Caco-2 (cell line): ENCODE data around the gene FOXL3. TPM values are rescaled to one million over a fixed set of nuclear protein-coding genes. Genes with fewer than 3 reads are reported as not detected.

ENCODE experiments used
- BruUV-seq: library from RNA; stranded (reverse); fragments of 400-500 nt; replicated peaks from 2 replicates; lab custom pipeline; 2021; lab: Mats Ljungman, UMichigan
- CTCF ChIA-PET: fragments of 300-600 bp; sonication (Branson Sonifier 250); formaldehyde crosslinking; loops from one replicate; lab custom pipeline; 2022; ENCODE audit warnings: antibody characterized with exemption; lab: Charles Lee
- POLR2A ChIA-PET: fragments of 300-600 bp; sonication (Branson Sonifier 250); formaldehyde crosslinking; loops from one replicate; lab custom pipeline; 2022; ENCODE audit warnings: antibody characterized with exemption; lab: Charles Lee
- DNase-seq, 2 experiments: peaks; one replicate each; pipeline versions ENCODE4 v3.0.0 to v3.0.0-alpha.2; 2020 to 2022
- H3K27me3 ChIP-seq: replicated peaks from 2 replicates; pipeline ENCODE4 v1.6.0; 2011; ENCODE audit warnings: low read length; ENCODE audit not compliant: control insufficient read depth, insufficient read depth
- H3K36me3 ChIP-seq: 2 replicates; pipeline ENCODE4 v1.5.1; 2011; ENCODE audit warnings: low read length; ENCODE audit not compliant: control insufficient read depth, insufficient read depth
- H3K4me1 ChIP-seq: fragments of 250-450 bp; sonication (Bioruptor Pico); 2 replicates; pipeline ENCODE4 v1.5.1; 2020; ENCODE audit warnings: mild to moderate bottlenecking
- H3K4me3 ChIP-seq: 2 replicates; pipeline ENCODE4 v1.5.1; 2011; ENCODE audit warnings: low read depth, mild to moderate bottlenecking, control low read depth, low read length
- H3K9me3 ChIP-seq: fragments of 250-450 bp; sonication (Bioruptor Pico); 2 replicates; pipeline ENCODE4 v1.5.1; 2020; ENCODE audit warnings: mild to moderate bottlenecking, moderate library complexity
- H3K27ac Mint-ChIP-seq: one replicate; pipeline ENCODE4 v1.8.0; 2022; ENCODE audit warnings: mixed read lengths; ENCODE audit not compliant: unreplicated experiment
- H3K27me3 Mint-ChIP-seq: one replicate; pipeline ENCODE4 v1.8.0; 2022; ENCODE audit warnings: mixed read lengths; ENCODE audit not compliant: insufficient read depth, unreplicated experiment
- H3K36me3 Mint-ChIP-seq: one replicate; pipeline ENCODE4 v1.8.0; 2022; ENCODE audit warnings: mild to moderate bottlenecking, mixed read lengths; ENCODE audit not compliant: insufficient read depth, unreplicated experiment
- H3K4me1 Mint-ChIP-seq: one replicate; pipeline ENCODE4 v1.8.0; 2022; ENCODE audit warnings: low read depth, mixed read lengths; ENCODE audit not compliant: unreplicated experiment
- H3K4me3 Mint-ChIP-seq: one replicate; pipeline ENCODE4 v1.8.0; 2022; ENCODE audit warnings: mild to moderate bottlenecking, moderate library complexity, mixed read lengths; ENCODE audit not compliant: unreplicated experiment
- H3K9me3 Mint-ChIP-seq: one replicate; pipeline ENCODE4 v1.8.0; 2022; ENCODE audit warnings: mixed read lengths; ENCODE audit not compliant: unreplicated experiment
- CTCF ChIP-seq, 2 experiments: fragments of 200-600 bp in 1 of 2; IDR thresholded peaks; 1 replicate in 1 of 2; 2 replicates in 1 of 2; pipeline versions ENCODE4 v1.5.1 to v1.8.0; 2011 to 2022; ENCODE audit warnings: antibody characterized with exemption in 1 of 2, control low read depth in 1 of 2, inconsistent platforms in 1 of 2, low read depth in 1 of 2, low read length in 1 of 2, mild to moderate bottlenecking in 1 of 2, moderate library complexity in 1 of 2; ENCODE audit not compliant: insufficient read depth in 1 of 2, severe bottlenecking in 1 of 2, unreplicated experiment in 1 of 2
- intact Hi-C: fragments of 100-400 bp; cut with micrococcal nuclease; formaldehyde crosslinking; loops from one replicate; pipeline ENCODE4 v1.10.0; 2022; ENCODE audit not compliant: unreplicated experiment
- total RNA-seq: library from RNA; stranded (reverse); gene quantifications from 2 replicates; pipeline ENCODE4 v1.2.3, GENCODE V29; 2022

The FOXL3 gene
- total RNA-seq, 1 experiment from 2014 or later: not detected

GRCh38 chr7:248732-249435 is 41.1 kb upstream of the FOXL3 start:
- intact Hi-C loops: no loop called here
- Mint-ChIP-seq H3K36me3 (peaks cover 12% of the 10 kb centered on the region), H3K4me1 (no peaks in the 10 kb centered on the region), H3K27me3 (no peaks in the 10 kb centered on the region), H3K27ac (no peak overlapping the region), H3K4me3 (no peak overlapping the region), H3K9me3 (no peaks in the 10 kb centered on the region)
- Histone ChIP-seq H3K9me3 (no peaks in the 10 kb centered on the region), H3K4me3 (no peak overlapping the region), H3K27me3 (no peaks in the 10 kb centered on the region), H3K4me1 (no peaks in the 10 kb centered on the region), H3K36me3 (no peaks in the 10 kb centered on the region; the same call in 1 of the 2 replicates)
- CTCF ChIA-PET: interaction anchor here (0.6 kb wide), 1 partner anchor 1912 kb away, joined by 3 read pairs; no protein-coding TSS in a partner anchor
- no peak for DNase-seq
- POLR2A ChIA-PET: no interaction called here
- no peak for TF ChIP-seq CTCF (IDR thresholded peaks at IDR 0.05; ENCODE audit: insufficient read depth in 1 of 2, low read depth in 1 of 2, low read length in 1 of 2, severe bottlenecking in 1 of 2, unreplicated experiment in 1 of 2)
- no TSS peak for BruUV-seq

GRCh38 chr7:249989-250388 is 40.0 kb upstream of the FOXL3 start:
- Mint-ChIP-seq H3K27ac (no peak overlapping the region), H3K4me3 (no peak overlapping the region), H3K36me3 (peaks cover 12% of the 10 kb centered on the region), H3K9me3 (no peaks in the 10 kb centered on the region), H3K4me1 (no peaks in the 10 kb centered on the region), H3K27me3 (no peaks in the 10 kb centered on the region)
- DNase-seq: no peak
- Histone ChIP-seq H3K27me3 (no peaks in the 10 kb centered on the region), H3K4me3 (no peak overlapping the region), H3K9me3 (no peaks in the 10 kb centered on the region), H3K36me3 (no peaks in the 10 kb centered on the region; the same call in 1 of the 2 replicates), H3K4me1 (no peaks in the 10 kb centered on the region)
- CTCF ChIA-PET: no interaction called here
- intact Hi-C loops: no loop called here
- no TSS peak for BruUV-seq
- POLR2A ChIA-PET: no interaction called here
- no peak for TF ChIP-seq CTCF (IDR thresholded peaks at IDR 0.05; ENCODE audit: insufficient read depth in 1 of 2, low read depth in 1 of 2, low read length in 1 of 2, severe bottlenecking in 1 of 2, unreplicated experiment in 1 of 2)

- no peaks in the 10 kb centered on the region for H3K27me3 Mint-ChIP-seq
- no peaks in the 10 kb centered on the region for H3K9me3 Mint-ChIP-seq
- intact Hi-C loops: no loop called here
- H3K4me3 Mint-ChIP-seq: no peak overlapping the region
- Histone ChIP-seq H3K4me3 (no peak overlapping the region), H3K4me1 (no peaks in the 10 kb centered on the region), H3K9me3 (no peaks in the 10 kb centered on the region), H3K36me3 (no peaks in the 10 kb centered on the region; the same call in 1 of the 2 replicates), H3K27me3 (no peaks in the 10 kb centered on the region)
- CTCF ChIA-PET: no interaction called here
- DNase-seq: no peak
- H3K36me3 Mint-ChIP-seq: peaks cover 12% of the 10 kb centered on the region
- no peak overlapping the region for H3K27ac Mint-ChIP-seq
- POLR2A ChIA-PET: no interaction called here
- H3K4me1 Mint-ChIP-seq: no peaks in the 10 kb centered on the region
- no peak for TF ChIP-seq CTCF (IDR thresholded peaks at IDR 0.05; ENCODE audit: insufficient read depth in 1 of 2, low read depth in 1 of 2, low read length in 1 of 2, severe bottlenecking in 1 of 2, unreplicated experiment in 1 of 2)
- BruUV-seq: no TSS peak
These were observed 39.4 kb upstream of the FOXL3 start for GRCh38 chr7:250523-250922.
